ENCODE measurements around the gene TFR2. TPM values are rescaled to one million over a fixed set of nuclear protein-coding genes. Genes with fewer than 3 reads are reported as not detected.
A peak's percentile ranks its signal among the peaks of the same experiment; 100 is the strongest.

TFR2 gene
- total RNA-seq, 1 experiment from 2014 or later, result 5.7 TPM

- POLR2A ChIA-PET, result interaction anchor here (1.4 kb wide), 1 partner anchor 8 kb away, joined by 4 read pairs; no protein-coding TSS in a partner anchor
- ATAC-seq (peak; percentile 94), DNase-seq (ENCODE audit: low spot score) (peak; percentile 94)
- Mint-ChIP-seq H3K9me3 (no peaks in the 10 kb centered on the region), H3K4me1 (peaks cover 2% of the 10 kb centered on the region; the same call in 1 of the 2 replicates), H3K36me3 (no peaks in the 10 kb centered on the region), H3K4me3 (0 out of 2 replicates have a peak within 1 kb of the TSS, but pooled peaks have one; percentile 27), H3K27ac (no peak within 1 kb of the TSS), H3K27me3 (ENCODE audit: low read depth) (peaks cover 69% of the 10 kb centered on the region)
- CTCF ChIA-PET, result interaction anchor here (0.6 to 2.6 kb wide), 15 partner anchors 8 to 92 kb away, joined by 3 to 23 read pairs (median 4); partner anchors contain the start of genes FBXO24, GNB2, LRCH4 and MOSPD3
- peak; percentile 92; the same call in 1 of the 2 replicates for TF ChIP-seq TCF7 (CRISPR knock-in tag; IDR thresholded peaks at IDR 0.05; ENCODE audit: low read depth)
- TF ChIP-seq, protein P1, sequence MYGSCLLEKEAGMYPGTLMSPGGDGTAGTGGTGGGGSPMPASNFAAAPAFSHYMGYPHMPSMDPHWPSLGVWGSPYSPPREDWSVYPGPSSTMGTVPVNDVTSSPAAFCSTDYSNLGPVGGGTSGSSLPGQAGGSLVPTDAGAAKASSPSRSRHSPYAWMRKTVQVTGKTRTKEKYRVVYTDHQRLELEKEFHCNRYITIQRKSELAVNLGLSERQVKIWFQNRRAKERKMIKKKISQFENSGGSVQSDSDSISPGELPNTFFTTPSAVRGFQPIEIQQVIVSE (CRISPR knock-in tag; IDR thresholded peaks at IDR 0.05; ENCODE audit: borderline replicate concordance), result no peak
- TF ChIP-seq, protein P2, sequence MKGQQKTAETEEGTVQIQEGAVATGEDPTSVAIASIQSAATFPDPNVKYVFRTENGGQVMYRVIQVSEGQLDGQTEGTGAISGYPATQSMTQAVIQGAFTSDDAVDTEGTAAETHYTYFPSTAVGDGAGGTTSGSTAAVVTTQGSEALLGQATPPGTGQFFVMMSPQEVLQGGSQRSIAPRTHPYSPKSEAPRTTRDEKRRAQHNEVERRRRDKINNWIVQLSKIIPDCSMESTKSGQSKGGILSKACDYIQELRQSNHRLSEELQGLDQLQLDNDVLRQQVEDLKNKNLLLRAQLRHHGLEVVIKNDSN (CRISPR knock-in tag; IDR thresholded peaks at IDR 0.05), result peak; percentile 81
- TF ChIP-seq EMX1 (CRISPR knock-in tag; IDR thresholded peaks at IDR 0.05), result no peak
- no peak for TF ChIP-seq ZNF396 (CRISPR knock-in tag; IDR thresholded peaks at IDR 0.05; ENCODE audit: borderline replicate concordance)
- peak; percentile 44; the same call in 1 of the 2 replicates for TF ChIP-seq ZNF121 (CRISPR knock-in tag; IDR thresholded peaks at IDR 0.05)
- no peak for TF ChIP-seq MLX (CRISPR knock-in tag; IDR thresholded peaks at IDR 0.05)
- peak; percentile 82; the same call in 1 of the 2 replicates for TF ChIP-seq NR1H2 (CRISPR knock-in tag; IDR thresholded peaks at IDR 0.05)
- TF ChIP-seq ZBTB43 (CRISPR knock-in tag; IDR thresholded peaks at IDR 0.05), result peak; percentile 61; the same call in 1 of the 2 replicates
- peak; percentile 56 for TF ChIP-seq USF2 (CRISPR knock-in tag; IDR thresholded peaks at IDR 0.05)
- TF ChIP-seq ESRRA (CRISPR knock-in tag; IDR thresholded peaks at IDR 0.05; ENCODE audit: borderline replicate concordance), result peak; percentile 93
- TF ChIP-seq, protein P3, sequence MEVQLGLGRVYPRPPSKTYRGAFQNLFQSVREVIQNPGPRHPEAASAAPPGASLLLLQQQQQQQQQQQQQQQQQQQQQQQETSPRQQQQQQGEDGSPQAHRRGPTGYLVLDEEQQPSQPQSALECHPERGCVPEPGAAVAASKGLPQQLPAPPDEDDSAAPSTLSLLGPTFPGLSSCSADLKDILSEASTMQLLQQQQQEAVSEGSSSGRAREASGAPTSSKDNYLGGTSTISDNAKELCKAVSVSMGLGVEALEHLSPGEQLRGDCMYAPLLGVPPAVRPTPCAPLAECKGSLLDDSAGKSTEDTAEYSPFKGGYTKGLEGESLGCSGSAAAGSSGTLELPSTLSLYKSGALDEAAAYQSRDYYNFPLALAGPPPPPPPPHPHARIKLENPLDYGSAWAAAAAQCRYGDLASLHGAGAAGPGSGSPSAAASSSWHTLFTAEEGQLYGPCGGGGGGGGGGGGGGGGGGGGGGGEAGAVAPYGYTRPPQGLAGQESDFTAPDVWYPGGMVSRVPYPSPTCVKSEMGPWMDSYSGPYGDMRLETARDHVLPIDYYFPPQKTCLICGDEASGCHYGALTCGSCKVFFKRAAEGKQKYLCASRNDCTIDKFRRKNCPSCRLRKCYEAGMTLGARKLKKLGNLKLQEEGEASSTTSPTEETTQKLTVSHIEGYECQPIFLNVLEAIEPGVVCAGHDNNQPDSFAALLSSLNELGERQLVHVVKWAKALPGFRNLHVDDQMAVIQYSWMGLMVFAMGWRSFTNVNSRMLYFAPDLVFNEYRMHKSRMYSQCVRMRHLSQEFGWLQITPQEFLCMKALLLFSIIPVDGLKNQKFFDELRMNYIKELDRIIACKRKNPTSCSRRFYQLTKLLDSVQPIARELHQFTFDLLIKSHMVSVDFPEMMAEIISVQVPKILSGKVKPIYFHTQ (CRISPR knock-in tag; IDR thresholded peaks at IDR 0.05), result no peak
- TF ChIP-seq, protein P4, sequence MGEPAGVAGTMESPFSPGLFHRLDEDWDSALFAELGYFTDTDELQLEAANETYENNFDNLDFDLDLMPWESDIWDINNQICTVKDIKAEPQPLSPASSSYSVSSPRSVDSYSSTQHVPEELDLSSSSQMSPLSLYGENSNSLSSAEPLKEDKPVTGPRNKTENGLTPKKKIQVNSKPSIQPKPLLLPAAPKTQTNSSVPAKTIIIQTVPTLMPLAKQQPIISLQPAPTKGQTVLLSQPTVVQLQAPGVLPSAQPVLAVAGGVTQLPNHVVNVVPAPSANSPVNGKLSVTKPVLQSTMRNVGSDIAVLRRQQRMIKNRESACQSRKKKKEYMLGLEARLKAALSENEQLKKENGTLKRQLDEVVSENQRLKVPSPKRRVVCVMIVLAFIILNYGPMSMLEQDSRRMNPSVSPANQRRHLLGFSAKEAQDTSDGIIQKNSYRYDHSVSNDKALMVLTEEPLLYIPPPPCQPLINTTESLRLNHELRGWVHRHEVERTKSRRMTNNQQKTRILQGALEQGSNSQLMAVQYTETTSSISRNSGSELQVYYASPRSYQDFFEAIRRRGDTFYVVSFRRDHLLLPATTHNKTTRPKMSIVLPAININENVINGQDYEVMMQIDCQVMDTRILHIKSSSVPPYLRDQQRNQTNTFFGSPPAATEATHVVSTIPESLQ (CRISPR knock-in tag; IDR thresholded peaks at IDR 0.05), result peak; percentile 61; the same call in 1 of the 2 replicates
- no peak for TF ChIP-seq ZNF423 (CRISPR knock-in tag; IDR thresholded peaks at IDR 0.05)
- 0 out of 2 replicates have a peak, but pooled peaks have one; percentile 74 for TF ChIP-seq FOXJ3 (CRISPR knock-in tag; IDR thresholded peaks at IDR 0.05; ENCODE audit: borderline replicate concordance)
- TF ChIP-seq FOXK1 (CRISPR knock-in tag; IDR thresholded peaks at IDR 0.05), result peak; percentile 86
- no peak for TF ChIP-seq ZNF317 (CRISPR knock-in tag; IDR thresholded peaks at IDR 0.05; ENCODE audit: borderline replicate concordance, low read depth)
- no peak for TF ChIP-seq MXD4 (CRISPR knock-in tag; IDR thresholded peaks at IDR 0.05; ENCODE audit: borderline replicate concordance)
- TF ChIP-seq GTF2I (CRISPR knock-in tag; conservative IDR thresholded peaks at IDR 0.05), result no peak
- peak; percentile 94 for TF ChIP-seq MYBL2 (CRISPR knock-in tag; IDR thresholded peaks at IDR 0.05)
- TF ChIP-seq SOX15 (CRISPR knock-in tag; IDR thresholded peaks at IDR 0.05), result no peak
- no peak for TF ChIP-seq GRHL2 (CRISPR knock-in tag; IDR thresholded peaks at IDR 0.05; ENCODE audit: insufficient replicate concordance, severe bottlenecking)
- peak; percentile 56; the same call in 1 of the 2 replicates for TF ChIP-seq E2F4 (CRISPR knock-in tag; IDR thresholded peaks at IDR 0.05; ENCODE audit: borderline replicate concordance, low read depth)
- TF ChIP-seq JUN (CRISPR knock-in tag; IDR thresholded peaks at IDR 0.05), result peak; percentile 96
- peak; percentile 60 for TF ChIP-seq GABPB1 (CRISPR knock-in tag; IDR thresholded peaks at IDR 0.05)
- 0 out of 2 replicates have a peak, but pooled peaks have one; percentile 71 for TF ChIP-seq NR3C1 (CRISPR knock-in tag; conservative IDR thresholded peaks at IDR 0.05; ENCODE audit: low read depth)
Observed at GRCh38 chr7:100655908-100656674, 14.7 kb upstream of the TFR2 start, which contains the start of gene ACTL6B. Gene ACTL6B (minus strand): TSS chr7:100656448. CDS start chr7:100656354, 94 bp downstream.
